Ascending aorta (tissue), 2 donors: ENCODE results near the gene SERTAD4. TPM values are rescaled to one million over a fixed set of nuclear protein-coding genes. Genes with fewer than 3 reads are reported as not detected.

Experiments used
- DNase-seq, 2 donors: peaks; one replicate each; pipeline ENCODE4 v3.0.0-alpha.2; 2019; ENCODE audit warnings: low spot score in 2 of 2
- H3K27ac ChIP-seq, 2 donors: fragments of 200-600 bp; sonication (generic); one replicate each; pipeline ENCODE4 v1.5.1; 2016 to 2017; ENCODE audit warnings: mild to moderate bottlenecking in 1 of 2
- H3K27me3 ChIP-seq: fragments of 200-600 bp; sonication (generic); one replicate; pipeline ENCODE4 v1.5.1; 2017
- H3K36me3 ChIP-seq, 2 donors: fragments of 200-600 bp; sonication (generic); one replicate each; pipeline ENCODE4 v1.5.1; 2016
- H3K4me1 ChIP-seq, 2 donors: fragments of 200-600 bp; sonication (generic); one replicate each; pipeline ENCODE4 v1.5.1; 2016 to 2017; ENCODE audit warnings: mild to moderate bottlenecking in 1 of 2
- H3K4me3 ChIP-seq, 2 donors: fragments of 200-600 bp; sonication (generic); one replicate each; pipeline ENCODE4 v1.5.1; 2016 to 2017; ENCODE audit warnings: mild to moderate bottlenecking in 1 of 2
- H3K9me3 ChIP-seq, 2 donors: fragments of 200-600 bp; sonication (generic); one replicate each; pipeline ENCODE4 v1.5.1; 2016
- intact Hi-C: fragments of 100-400 bp; cut with DNase I; formaldehyde crosslinking; loops from one replicate; pipeline ENCODE4 v1.15.1; 2023
- total RNA-seq: library from RNA; depleted of rRNA; stranded (reverse); fragments of >200 nt; gene quantifications from one replicate; pipeline ENCODE4 v1.1.0, GENCODE V29; 2016
- TF ChIP-seq, protein P1 (sequence below), 3 experiments: fragments of 200-600 bp in 2 of 3; fragments of 450-650 bp in 1 of 3; sonication (generic) in 2 of 3; IDR thresholded peaks; one replicate each; pipeline ENCODE4 v1.5.1; 2016 to 2019; ENCODE audit warnings: antibody characterized with exemption in 3 of 3, mild to moderate bottlenecking in 1 of 3, moderate library complexity in 1 of 3

The SERTAD4 gene
- total RNA-seq, 1 donor from 2014 or later = 4.0 TPM

DNA sequence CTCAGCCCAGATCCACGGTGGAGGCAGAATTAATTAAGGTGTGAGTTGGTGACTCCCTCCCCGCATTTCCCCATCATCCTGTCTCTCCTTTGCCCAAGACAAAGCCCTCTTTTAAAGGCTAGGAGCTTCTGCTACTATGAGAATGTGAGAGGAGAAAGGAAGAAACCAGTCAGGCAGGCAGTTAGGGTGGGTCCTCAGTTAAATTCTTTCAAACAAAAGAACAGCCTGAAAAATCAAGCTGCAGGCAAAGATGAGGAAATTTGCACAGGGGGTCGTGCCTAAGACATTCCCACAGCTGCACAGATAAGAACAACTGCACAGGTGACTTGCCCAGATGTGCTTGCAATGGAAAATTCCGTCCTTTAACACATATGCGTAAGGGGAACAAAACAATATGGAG is 47.6 kb downstream of the SERTAD4 start:
- Histone ChIP-seq H3K27ac (no peak overlapping the region), H3K27me3 (no peaks in the 10 kb centered on the region), H3K4me3 (no peak overlapping the region), H3K9me3 (peaks cover 0 to 15% of the 10 kb centered on the region in 2 donors), H3K4me1 (no peaks in the 10 kb centered on the region), H3K36me3 (no peaks in the 10 kb centered on the region)
- intact Hi-C loops = no loop called here
- DNase-seq = no peak
- TF ChIP-seq, protein P1, sequence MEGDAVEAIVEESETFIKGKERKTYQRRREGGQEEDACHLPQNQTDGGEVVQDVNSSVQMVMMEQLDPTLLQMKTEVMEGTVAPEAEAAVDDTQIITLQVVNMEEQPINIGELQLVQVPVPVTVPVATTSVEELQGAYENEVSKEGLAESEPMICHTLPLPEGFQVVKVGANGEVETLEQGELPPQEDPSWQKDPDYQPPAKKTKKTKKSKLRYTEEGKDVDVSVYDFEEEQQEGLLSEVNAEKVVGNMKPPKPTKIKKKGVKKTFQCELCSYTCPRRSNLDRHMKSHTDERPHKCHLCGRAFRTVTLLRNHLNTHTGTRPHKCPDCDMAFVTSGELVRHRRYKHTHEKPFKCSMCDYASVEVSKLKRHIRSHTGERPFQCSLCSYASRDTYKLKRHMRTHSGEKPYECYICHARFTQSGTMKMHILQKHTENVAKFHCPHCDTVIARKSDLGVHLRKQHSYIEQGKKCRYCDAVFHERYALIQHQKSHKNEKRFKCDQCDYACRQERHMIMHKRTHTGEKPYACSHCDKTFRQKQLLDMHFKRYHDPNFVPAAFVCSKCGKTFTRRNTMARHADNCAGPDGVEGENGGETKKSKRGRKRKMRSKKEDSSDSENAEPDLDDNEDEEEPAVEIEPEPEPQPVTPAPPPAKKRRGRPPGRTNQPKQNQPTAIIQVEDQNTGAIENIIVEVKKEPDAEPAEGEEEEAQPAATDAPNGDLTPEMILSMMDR (IDR thresholded peaks at IDR 0.05) = no peak

DNA sequence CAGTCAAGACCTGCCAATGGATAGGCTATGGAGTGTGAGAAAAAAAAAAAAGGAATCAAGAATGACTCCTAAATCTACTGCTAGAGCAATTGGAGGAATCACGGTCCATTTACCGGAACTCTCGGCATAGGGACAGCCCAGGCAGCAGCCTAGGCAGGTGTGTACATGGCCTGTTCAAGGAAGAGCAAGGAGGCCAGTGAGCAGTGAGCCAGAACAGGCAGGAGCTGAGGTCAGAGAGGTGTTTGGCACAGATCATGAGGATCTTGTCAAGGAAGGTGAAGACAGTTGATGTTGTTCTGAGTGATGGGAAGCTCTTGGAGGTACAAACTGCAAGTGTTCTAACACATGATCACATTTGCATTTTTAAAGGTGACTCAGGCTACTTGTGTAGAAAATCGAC is 55.5 kb downstream of the SERTAD4 start:
- no peaks in the 10 kb centered on the region for H3K36me3 ChIP-seq
- H3K4me1 ChIP-seq = peaks cover 0 to 7% of the 10 kb centered on the region in 2 donors
- H3K4me3 ChIP-seq = no peak overlapping the region
- DNase-seq = no peak
- H3K27ac ChIP-seq = no peak overlapping the region
- no peaks in the 10 kb centered on the region for H3K27me3 ChIP-seq
- intact Hi-C loops = no loop called here
- no peaks in the 10 kb centered on the region for H3K9me3 ChIP-seq
- TF ChIP-seq, protein P1 (IDR thresholded peaks at IDR 0.05) = no peak

DNA sequence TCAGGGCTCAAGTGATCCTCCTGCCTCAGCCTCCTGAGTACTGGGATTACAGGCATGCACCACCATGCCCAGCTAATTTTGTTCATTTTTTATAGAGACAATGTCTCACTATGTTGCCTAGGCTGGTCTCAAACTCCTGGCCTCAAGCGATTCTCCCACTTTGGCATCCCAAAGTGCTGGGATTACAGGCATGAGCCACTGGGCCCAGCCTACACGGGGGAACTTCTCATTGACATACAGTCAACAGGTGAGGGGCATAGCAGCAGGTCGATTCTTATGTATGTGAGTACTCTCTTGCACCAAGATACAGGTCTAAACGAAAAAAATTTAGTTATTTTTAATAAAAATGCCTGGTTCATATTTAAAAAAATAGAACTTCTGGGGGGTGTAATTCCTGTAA is 56.7 kb downstream of the SERTAD4 start:
- H3K4me3 ChIP-seq = no peak overlapping the region
- no peak overlapping the region for H3K27ac ChIP-seq
- no peak for DNase-seq
- peaks cover 8 to 15% of the 10 kb centered on the region in 2 donors for H3K4me1 ChIP-seq
- no peaks in the 10 kb centered on the region for H3K36me3 ChIP-seq
- intact Hi-C loops = no loop called here
- TF ChIP-seq, protein P1 (IDR thresholded peaks at IDR 0.05) = no peak
- H3K9me3 ChIP-seq = no peaks in the 10 kb centered on the region
- H3K27me3 ChIP-seq = no peaks in the 10 kb centered on the region

DNA sequence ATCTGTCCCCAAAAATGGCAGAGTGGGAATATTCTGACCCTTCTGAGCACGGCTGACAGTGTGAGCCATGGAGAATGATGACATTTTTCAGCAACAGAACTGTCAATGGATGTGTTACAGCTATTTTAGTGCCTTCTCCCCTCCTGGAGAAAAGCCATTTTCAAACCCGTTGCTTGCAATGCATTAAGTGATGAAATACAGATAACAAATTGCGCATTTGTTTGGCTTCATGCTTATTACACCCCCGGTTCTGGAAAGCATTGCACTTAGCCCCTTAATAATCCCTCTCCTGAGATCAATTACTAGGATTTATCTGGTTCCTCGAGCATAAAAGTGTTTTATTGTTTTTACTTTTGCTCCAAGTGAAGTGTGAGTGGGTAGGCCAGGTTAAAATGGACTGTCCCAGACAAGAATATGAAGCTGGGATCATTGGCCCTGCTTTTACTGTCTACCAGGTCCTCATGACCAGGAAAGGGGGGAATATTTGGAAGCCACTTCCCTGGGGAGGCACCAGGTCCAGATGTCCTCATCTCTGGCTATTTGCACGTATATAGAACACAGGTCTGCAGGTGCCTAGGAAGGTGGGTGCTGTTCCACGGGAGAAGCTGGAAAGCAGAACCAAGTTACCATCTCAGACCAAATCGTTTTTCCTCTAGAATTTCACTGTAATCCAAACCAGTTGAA is 58.6 kb downstream of the SERTAD4 start:
- intact Hi-C loops = no loop called here
- Histone ChIP-seq H3K9me3 (no peaks in the 10 kb centered on the region), H3K4me3 (no peak overlapping the region), H3K36me3 (no peaks in the 10 kb centered on the region), H3K4me1 (peaks cover 14 to 31% of the 10 kb centered on the region in 2 donors), H3K27me3 (no peaks in the 10 kb centered on the region), H3K27ac (peak overlapping the region; percentile 88 to 93)
- TF ChIP-seq, protein P1 (IDR thresholded peaks at IDR 0.05) = no peak
- no peak for DNase-seq

DNA sequence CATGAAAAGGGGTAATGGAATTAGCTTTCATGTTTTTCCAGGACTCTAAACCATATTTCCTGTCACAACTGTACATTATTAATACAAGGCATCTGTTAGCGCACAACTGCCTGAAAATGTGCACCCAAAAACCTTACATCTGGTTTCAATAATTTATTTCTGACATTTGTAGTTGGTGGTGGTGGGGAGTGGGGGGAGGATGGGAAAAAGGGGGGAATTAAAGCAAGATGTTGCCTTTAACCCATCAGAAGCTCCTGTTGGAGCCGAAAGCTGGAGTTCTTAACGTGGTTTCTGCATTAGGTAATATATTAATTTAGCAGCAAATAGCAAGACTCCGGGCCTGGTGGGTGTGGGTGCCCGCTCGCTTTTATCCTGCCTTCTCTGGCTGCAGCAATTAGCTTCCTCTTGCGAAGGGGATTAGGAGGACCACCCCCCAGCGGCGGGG is 59.2 kb downstream of the SERTAD4 start:
- peak overlapping the region; percentile 88 to 93 for H3K27ac ChIP-seq
- no peaks in the 10 kb centered on the region for H3K36me3 ChIP-seq
- H3K4me3 ChIP-seq = peak overlapping the region; percentile 47 to 64
- DNase-seq = peak in 1 of 2 donors; percentile 75
- TF ChIP-seq, protein P1 (IDR thresholded peaks at IDR 0.05) = no peak
- no peaks in the 10 kb centered on the region for H3K9me3 ChIP-seq
- no peaks in the 10 kb centered on the region for H3K27me3 ChIP-seq
- intact Hi-C loops = loop anchor here (2.0 kb wide), 3 partner anchors 19 to 59 kb away; partner anchors contain the start of gene SERTAD4
- peaks cover 14 to 31% of the 10 kb centered on the region in 2 donors for H3K4me1 ChIP-seq
